Osteocyte (in vitro differentiated cells): ENCODE measurements around the gene ZNF101. TPM values are rescaled to one million over a fixed set of nuclear protein-coding genes. Genes with fewer than 3 reads are reported as not detected.
A peak's percentile ranks its signal among the peaks of the same experiment; 100 is the strongest.

Source experiments
- DNase-seq: peaks from one replicate; pipeline ENCODE4 v3.0.0; 2021; ENCODE audit warnings: mixed read lengths; ENCODE audit not compliant: unreplicated experiment; ENCODE audit errors: extremely low spot score
- H3K27ac Mint-ChIP-seq: one replicate; pipeline ENCODE4 v1.8.0; 2021; ENCODE audit warnings: mild to moderate bottlenecking, mixed read lengths; ENCODE audit not compliant: unreplicated experiment
- H3K27me3 Mint-ChIP-seq: one replicate; pipeline ENCODE4 v1.8.0; 2021; ENCODE audit warnings: mixed read lengths; ENCODE audit not compliant: unreplicated experiment
- H3K36me3 Mint-ChIP-seq: one replicate; pipeline ENCODE4 v1.8.0; 2021; ENCODE audit warnings: mixed read lengths; ENCODE audit not compliant: unreplicated experiment
- H3K4me1 Mint-ChIP-seq: one replicate; pipeline ENCODE4 v1.8.0; 2021; ENCODE audit warnings: mixed read lengths; ENCODE audit not compliant: unreplicated experiment
- H3K4me3 Mint-ChIP-seq: one replicate; pipeline ENCODE4 v1.8.0; 2021; ENCODE audit warnings: mild to moderate bottlenecking, moderate library complexity, mixed read lengths; ENCODE audit not compliant: unreplicated experiment
- H3K9me3 Mint-ChIP-seq: one replicate; pipeline ENCODE4 v1.8.0; 2021; ENCODE audit warnings: mixed read lengths; ENCODE audit not compliant: unreplicated experiment
- total RNA-seq: library from RNA; stranded (reverse); gene quantifications from 2 replicates; pipeline ENCODE4 v1.2.1, GENCODE V29; 2021
- TF ChIP-seq, protein P1 (sequence below): fragments of 200-600 bp; sonication (generic); IDR thresholded peaks from 2 replicates; pipeline ENCODE4 v1.5.0; 2021; ENCODE audit warnings: antibody characterized with exemption, mild to moderate bottlenecking, moderate library complexity

ZNF101 gene
- total RNA-seq, 1 donor from 2014 or later: 8.4 TPM

DNA sequence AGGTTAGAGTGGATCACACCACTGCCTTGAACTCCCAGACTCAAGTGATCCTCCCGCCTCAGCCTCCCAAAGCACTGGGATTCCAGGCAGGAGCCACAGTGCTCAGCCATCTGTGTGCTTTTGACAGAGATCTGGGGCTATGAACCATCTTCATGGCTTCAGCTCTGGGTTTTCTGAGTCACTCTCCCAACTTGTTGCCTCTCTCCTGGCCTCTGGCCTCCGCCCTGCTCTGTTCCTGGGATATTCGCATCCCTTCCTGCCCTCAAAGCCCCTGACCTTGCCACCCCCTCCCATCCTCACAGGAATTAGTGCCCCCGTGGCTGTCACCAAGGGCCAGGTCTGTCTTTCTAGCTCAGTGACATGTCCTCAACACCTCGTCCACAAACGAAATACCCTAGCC lies 19.5 kb upstream of the ZNF101 start:
- no peak overlapping the region for H3K4me3 Mint-ChIP-seq
- peak overlapping the region; percentile 32 for H3K27ac Mint-ChIP-seq
- H3K4me1 Mint-ChIP-seq: no peaks in the 10 kb centered on the region
- TF ChIP-seq, protein P1, sequence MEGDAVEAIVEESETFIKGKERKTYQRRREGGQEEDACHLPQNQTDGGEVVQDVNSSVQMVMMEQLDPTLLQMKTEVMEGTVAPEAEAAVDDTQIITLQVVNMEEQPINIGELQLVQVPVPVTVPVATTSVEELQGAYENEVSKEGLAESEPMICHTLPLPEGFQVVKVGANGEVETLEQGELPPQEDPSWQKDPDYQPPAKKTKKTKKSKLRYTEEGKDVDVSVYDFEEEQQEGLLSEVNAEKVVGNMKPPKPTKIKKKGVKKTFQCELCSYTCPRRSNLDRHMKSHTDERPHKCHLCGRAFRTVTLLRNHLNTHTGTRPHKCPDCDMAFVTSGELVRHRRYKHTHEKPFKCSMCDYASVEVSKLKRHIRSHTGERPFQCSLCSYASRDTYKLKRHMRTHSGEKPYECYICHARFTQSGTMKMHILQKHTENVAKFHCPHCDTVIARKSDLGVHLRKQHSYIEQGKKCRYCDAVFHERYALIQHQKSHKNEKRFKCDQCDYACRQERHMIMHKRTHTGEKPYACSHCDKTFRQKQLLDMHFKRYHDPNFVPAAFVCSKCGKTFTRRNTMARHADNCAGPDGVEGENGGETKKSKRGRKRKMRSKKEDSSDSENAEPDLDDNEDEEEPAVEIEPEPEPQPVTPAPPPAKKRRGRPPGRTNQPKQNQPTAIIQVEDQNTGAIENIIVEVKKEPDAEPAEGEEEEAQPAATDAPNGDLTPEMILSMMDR: no peak
- DNase-seq: no peak
- peaks cover 27% of the 10 kb centered on the region for H3K36me3 Mint-ChIP-seq
- H3K9me3 Mint-ChIP-seq: no peaks in the 10 kb centered on the region
- H3K27me3 Mint-ChIP-seq: no peaks in the 10 kb centered on the region

DNA sequence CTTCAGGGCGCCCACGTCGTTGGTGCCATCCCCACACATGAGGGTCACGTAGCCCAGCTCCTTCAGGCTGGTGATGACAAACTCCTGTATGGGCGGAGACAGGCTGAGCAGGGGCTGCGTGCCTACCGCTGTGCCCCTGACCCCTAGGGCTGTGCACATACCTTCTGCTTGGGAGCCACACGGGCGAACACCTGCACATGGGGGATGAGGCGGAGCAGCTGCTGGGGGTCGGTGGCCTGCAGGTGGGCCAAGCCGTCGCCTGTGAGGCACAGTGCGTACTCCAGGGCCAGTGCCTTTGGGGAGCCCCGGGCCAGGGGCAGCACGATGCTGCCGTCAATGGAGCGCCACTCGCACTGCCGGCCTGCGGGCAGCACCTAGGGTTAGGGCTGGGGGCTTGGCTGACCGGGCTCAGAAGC lies 19.1 kb upstream of the ZNF101 start:
- Mint-ChIP-seq H3K4me1 (no peaks in the 10 kb centered on the region), H3K27me3 (no peaks in the 10 kb centered on the region), H3K36me3 (peaks cover 29% of the 10 kb centered on the region), H3K4me3 (no peak overlapping the region), H3K9me3 (no peaks in the 10 kb centered on the region), H3K27ac (peak overlapping the region; percentile 32)
- TF ChIP-seq, protein P1: no peak
- DNase-seq: no peak

DNA sequence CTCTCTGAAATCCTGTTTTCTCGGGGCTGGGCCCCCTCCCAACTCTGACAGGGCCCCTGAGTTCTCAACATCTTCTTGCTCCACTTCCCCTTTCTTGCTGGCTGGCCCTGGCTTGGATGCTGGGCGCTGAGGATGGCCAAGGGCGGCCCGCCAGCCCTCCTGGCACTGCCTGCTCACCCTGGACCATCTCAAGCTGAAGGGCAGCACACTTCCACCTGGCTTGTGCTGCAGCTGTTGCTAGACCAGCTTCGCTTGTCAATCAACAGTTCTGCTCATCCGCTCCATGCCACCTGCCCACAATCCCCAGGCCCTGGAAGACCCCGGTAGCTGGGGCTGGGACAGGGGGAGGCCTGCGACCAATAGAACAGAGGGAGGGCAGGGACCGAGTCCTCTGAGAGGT lies 18.3 kb upstream of the ZNF101 start:
- H3K27ac Mint-ChIP-seq: no peak overlapping the region

DNA sequence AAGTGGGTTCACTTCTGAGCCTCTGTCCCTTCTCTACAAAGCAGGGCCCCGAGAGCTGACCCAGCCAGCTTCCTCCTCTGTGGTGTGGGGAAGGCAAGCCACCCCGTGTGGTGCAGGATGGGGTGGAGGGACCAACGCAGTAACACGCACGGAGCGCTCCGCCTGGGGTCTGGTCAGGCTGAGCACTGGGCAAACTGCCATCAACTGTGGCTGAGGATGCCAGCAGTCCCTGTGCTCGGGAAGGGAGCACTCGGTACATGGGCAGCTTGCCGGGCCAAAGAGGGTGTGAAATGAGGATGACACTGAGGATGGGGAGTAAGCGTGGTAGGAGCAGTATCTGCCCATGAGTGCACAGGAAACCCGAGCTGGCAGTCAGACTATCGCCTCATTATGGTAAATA lies 17.6 kb upstream of the ZNF101 start:
- Mint-ChIP-seq H3K27ac (no peak overlapping the region), H3K4me1 (no peaks in the 10 kb centered on the region), H3K27me3 (no peaks in the 10 kb centered on the region), H3K9me3 (no peaks in the 10 kb centered on the region), H3K4me3 (no peak overlapping the region), H3K36me3 (peaks cover 36% of the 10 kb centered on the region)
- DNase-seq: no peak
- TF ChIP-seq, protein P1: no peak

More for the DNA sequence above, 18.3 kb upstream of the ZNF101 start:
- no peak for DNase-seq
- Mint-ChIP-seq H3K4me1 (no peaks in the 10 kb centered on the region), H3K36me3 (peaks cover 35% of the 10 kb centered on the region), H3K9me3 (no peaks in the 10 kb centered on the region), H3K27me3 (no peaks in the 10 kb centered on the region), H3K4me3 (no peak overlapping the region)
- TF ChIP-seq, protein P1: no peak

DNA sequence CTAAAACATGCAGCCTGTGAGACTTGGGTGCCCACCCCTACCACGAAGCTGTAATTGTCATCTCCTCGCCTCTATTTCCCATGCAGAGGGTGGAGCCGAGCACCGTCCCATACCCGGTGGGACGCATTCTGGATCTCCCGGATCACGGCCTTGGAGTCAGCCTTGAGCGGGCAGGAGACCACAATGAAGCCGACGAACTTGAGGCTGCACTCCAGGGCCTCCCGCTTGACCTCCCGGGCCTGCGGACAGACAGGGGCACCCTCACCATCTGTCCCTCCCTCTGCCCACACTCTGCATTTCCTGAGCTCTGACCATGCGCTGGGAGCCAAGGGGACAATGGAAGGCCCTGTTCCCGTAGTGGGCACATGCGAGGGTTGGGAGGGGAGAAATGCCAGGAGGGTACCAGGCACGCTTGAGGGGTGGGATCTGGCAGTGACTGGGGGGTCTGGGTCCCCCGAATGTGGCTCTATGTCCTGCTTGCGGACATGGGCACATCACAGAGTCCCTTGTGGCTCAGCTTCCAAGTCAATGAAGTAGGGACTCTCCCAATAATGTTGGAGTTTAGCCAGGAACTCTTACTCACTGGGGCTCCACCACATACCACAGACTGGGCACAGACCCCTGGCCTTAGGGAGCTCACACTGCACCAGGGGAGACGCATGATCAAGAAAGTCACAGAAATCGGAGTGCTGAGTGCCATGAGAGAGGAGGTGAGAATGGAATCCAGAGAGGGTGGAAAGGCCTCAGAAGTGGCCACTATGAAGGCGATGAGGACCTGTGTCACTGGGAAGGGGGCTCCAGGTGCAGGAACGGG lies 15.9 kb upstream of the ZNF101 start:
- TF ChIP-seq, protein P1: no peak
- H3K27me3 Mint-ChIP-seq: no peaks in the 10 kb centered on the region
- peak; percentile 76 for DNase-seq
- no peak overlapping the region for H3K27ac Mint-ChIP-seq
- no peak overlapping the region for H3K4me3 Mint-ChIP-seq
- H3K4me1 Mint-ChIP-seq: no peaks in the 10 kb centered on the region
- H3K36me3 Mint-ChIP-seq: peaks cover 41% of the 10 kb centered on the region
- H3K9me3 Mint-ChIP-seq: no peaks in the 10 kb centered on the region
